Medulla oblongata (tissue), 1 donor: ENCODE results near the gene MOB4.
A peak's percentile ranks its signal among the peaks of the same experiment; 100 is the strongest.
"Not testable (repeated sequence)": the region's sequence is repeated elsewhere in the genome, so short reads cannot be mapped to it uniquely, and the experiment has no call there.

Experiments
- DNase-seq: peaks from one replicate; pipeline ENCODE4 v3.0.0-alpha.2; 2015; ENCODE audit errors: extremely low spot score

The MOB4 gene

GRCh38 chr2:197515739-197516392 is at the start of gene MOB4:
Gene MOB4, plus strand, starts transcription at chr2:197516066. Its CDS starts 21 bp downstream, at chr2:197516087.
- peak; percentile 96 for DNase-seq

DNA sequence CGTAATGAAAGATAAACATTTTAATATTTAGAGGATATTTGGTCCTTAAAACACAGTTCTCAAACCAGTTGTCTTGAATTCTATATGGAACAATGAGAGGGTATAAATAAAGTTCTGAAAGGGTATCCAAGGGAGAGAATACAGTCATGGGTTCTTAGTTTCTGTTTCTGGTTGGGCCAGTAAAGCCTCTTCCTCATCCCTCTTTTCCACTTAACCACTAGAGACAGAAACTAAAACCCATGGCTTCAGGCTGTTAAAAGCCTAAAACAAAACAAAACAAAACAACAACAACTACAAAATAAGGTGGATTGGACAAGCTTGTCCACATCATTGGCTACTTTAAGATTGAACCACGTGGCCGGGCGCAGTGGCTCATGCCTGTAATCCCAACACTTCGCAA is 43.7 kb upstream of the MOB4 start:
- DNase-seq, result no peak

DNA sequence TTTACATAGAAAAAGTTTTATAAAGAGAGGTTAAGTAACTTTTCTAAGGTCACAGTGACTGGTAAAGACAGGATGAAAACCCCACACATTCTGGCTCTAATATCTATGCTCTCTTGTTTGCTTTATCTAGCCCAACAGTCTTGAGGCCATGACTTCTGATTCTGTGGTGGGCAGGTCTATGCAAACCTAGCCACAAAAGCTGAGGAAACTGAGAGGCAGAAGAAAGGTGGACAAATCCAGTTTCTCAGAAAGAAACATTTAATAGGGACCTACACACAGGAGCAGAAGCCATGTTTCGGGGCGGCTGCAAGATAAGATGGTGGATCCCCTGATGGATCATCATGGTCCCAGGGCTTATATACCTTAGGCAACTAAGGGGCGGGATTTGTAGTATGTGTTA is 38.1 kb upstream of the MOB4 start:
- no peak for DNase-seq

GRCh38 chr2:197480165-197481036 is 35.5 kb upstream of the MOB4 start:
- DNase-seq, result no peak

GRCh38 chr2:197484248-197484647 is 31.6 kb upstream of the MOB4 start:
- DNase-seq, result not testable (repeated sequence)

- no peak for DNase-seq
Measured at GRCh38 chr2:197486175-197486574, 29.7 kb upstream of the MOB4 start.

DNA sequence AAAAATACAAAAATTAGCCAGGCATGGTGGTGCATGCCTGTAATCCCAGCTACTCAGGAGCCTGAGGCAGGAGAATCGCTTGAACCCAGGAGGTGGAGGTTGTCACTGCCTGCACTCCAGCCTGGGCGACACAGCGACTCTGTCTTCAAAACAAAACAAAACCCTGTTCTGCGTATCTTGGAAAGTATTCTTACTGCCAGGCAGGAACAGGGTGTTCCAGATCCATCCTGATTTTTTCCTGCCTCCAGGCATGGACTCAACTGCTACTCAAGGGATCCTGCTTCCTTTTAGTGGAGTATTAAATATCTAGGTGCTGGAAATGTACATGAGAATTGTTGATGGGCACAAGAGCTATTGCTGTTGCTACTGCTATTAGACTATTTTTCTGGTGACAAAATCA is 28.5 kb upstream of the MOB4 start:
- no peak for DNase-seq

- DNase-seq, result no peak
Measured at GRCh38 chr2:197495433-197496134, 20.3 kb upstream of the MOB4 start.

GRCh38 chr2:197496695-197497094 is 19.2 kb upstream of the MOB4 start:
- no peak for DNase-seq

- DNase-seq, result no peak
Measured at GRCh38 chr2:197497326-197497725, 18.5 kb upstream of the MOB4 start.

DNA sequence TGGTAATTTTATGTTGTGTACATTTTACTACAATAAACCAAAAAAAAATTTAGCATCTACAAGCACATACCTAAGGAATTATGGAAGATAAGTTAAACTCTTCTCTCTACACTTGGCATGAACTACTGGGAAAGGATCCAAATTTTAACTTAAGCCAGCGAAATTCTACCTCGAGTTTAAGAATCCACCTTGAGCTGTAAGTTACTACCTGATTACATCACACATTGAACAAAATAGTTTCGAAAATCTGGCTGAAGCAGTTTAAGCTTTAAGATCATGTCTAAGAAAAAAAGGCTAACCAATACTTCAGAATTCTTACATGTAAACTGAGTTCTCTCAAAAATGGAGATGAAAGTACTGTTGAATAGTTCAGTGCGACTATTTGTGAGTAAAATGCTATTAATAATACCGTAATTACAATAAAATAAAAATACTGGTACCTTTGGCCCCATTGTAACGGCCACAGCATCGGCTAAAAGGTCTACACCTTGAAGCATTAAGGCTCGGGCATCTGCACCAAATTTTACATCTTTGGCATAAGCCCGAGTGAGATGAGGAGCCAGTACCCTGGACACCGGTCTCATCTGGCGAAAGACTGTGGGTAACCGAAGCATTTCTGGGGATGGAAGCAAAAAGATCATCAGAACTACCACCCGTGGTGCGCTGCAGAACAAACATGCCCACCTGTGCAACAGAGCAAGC is 17.5 kb upstream of the MOB4 start:
- DNase-seq, result no peak

- DNase-seq, result peak; percentile 64
Measured at GRCh38 chr2:197498937-197499593, 16.8 kb upstream of the MOB4 start.

GRCh38 chr2:197499594-197500502 is 16.0 kb upstream of the MOB4 start, which contains the start of the genes HSPD1 and HSPE1:
Gene HSPD1, minus strand, starts transcription at chr2:197499840. Its CDS starts 992 bp downstream, at chr2:197498848.
Gene HSPE1, plus strand, starts transcription at chr2:197500379. Its CDS starts 58 bp downstream, at chr2:197500437.
- peak; percentile 100 for DNase-seq

DNA sequence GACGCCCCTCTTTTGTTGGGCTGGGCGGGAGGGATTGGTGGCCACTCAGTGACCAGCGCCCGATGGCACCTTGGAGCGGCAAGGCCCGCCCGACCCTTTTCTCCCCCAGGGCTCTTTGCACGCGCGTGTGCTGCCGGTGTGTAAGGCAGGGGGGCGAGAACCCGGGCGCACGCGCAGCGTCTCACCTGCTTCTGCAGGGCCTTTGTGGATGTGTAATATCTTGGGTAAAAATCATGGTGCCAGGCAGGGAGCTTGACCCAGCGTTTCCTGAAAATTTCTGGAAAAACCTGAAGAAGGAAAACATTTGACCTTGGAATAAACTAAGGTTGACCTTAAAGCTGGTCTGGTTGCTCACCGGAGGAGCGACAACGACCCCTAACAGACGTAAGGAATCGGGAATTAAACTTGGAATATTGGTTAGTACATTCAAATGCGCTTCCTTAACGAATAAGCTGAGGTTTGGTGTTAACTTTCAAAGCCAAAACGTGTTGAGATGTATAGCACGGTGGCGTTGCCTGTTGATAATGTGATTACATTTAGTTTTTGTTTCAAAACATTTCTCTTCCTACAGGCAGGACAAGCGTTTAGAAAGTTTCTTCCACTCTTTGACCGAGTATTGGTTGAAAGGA is 15.2 kb upstream of the MOB4 start:
- DNase-seq, result peak; percentile 60

GRCh38 chr2:197502201-197502600 is 13.7 kb upstream of the MOB4 start:
- no peak for DNase-seq

DNA sequence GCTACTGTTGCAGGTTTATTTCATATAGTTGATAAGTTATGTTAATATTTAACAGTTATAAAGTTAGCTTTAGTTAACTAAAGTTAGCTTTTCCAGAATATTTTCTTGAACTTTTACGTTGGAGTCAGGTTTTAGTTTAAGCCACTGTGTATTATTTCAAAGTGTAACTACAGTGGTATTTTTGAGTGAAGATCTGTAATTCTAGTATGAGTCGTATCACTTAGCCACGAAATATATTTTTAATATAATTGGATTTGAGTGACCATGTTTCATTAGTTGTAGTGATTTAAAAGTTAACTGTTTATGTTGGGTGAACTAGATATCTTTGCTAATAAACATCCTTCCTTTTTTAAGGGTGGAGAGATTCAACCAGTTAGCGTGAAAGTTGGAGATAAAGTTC is 13.2 kb upstream of the MOB4 start:
- DNase-seq, result no peak

- DNase-seq, result no peak
Measured at GRCh38 chr2:197504000-197504399, 11.9 kb upstream of the MOB4 start.

GRCh38 chr2:197504512-197504911 is 11.4 kb upstream of the MOB4 start:
- no peak for DNase-seq

DNA sequence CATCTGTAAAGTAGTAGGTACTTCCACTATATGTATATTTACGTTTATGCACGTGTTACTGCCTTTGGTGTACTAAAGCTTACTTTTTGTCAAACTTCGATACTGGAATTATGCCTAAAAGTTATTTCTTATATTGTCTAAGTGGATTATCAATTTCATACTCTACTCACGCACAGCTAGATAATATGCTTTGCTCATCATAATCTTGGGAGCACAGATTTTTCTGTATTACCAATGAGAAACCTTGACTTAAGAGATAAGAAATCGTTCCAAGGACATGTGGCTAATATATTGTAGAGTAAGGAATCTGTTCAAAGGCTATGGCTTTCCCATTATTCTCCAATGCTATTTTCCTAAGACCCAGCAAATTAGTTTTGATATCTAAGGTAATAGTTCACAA is 9.2 kb upstream of the MOB4 start:
- no peak for DNase-seq

- no peak for DNase-seq
Measured at GRCh38 chr2:197513915-197514314, 2.0 kb upstream of the MOB4 start.
